WERI-Rb-1 (cell line): Measurements from ENCODE around the gene CNTN5.

Source experiments
- DNase-seq: peaks from one replicate; pipeline ENCODE4 v3.0.0-alpha.2; 2020
- H3K27ac ChIP-seq: fragments of 250-450 bp; sonication (Bioruptor Pico); 2 replicates; pipeline ENCODE4 v1.5.1; 2020; ENCODE audit warnings: mild to moderate bottlenecking, moderate library complexity
- H3K27me3 ChIP-seq: fragments of 250-450 bp; sonication (Bioruptor Pico); 2 replicates; pipeline ENCODE4 v1.5.1; 2021; ENCODE audit warnings: mild to moderate bottlenecking, low read depth, moderate library complexity; ENCODE audit not compliant: insufficient read depth, severe bottlenecking
- H3K36me3 ChIP-seq: fragments of 250-450 bp; sonication (Bioruptor Pico); 2 replicates; pipeline ENCODE4 v1.5.1; 2020; ENCODE audit warnings: mild to moderate bottlenecking, moderate library complexity
- H3K4me3 ChIP-seq: 2 replicates; pipeline ENCODE4 v1.5.1; 2011; ENCODE audit warnings: low read depth, mild to moderate bottlenecking, control low read depth, low read length
- H3K9me3 ChIP-seq: fragments of 250-450 bp; sonication (Bioruptor Pico); 2 replicates; pipeline ENCODE4 v1.5.1; 2021; ENCODE audit warnings: mild to moderate bottlenecking, moderate library complexity; ENCODE audit not compliant: severe bottlenecking
- CTCF ChIP-seq: IDR thresholded peaks from 2 replicates; pipeline ENCODE4 v1.5.1; 2011; ENCODE audit warnings: low read depth, mild to moderate bottlenecking, control low read depth, inconsistent platforms, low read length

Gene CNTN5

GRCh38 chr11:99535819-99536218, 515.1 kb downstream of the CNTN5 start:
- Histone ChIP-seq H3K27ac (no peak overlapping the region), H3K27me3 (no peaks in the 10 kb centered on the region), H3K36me3 (no peaks in the 10 kb centered on the region), H3K4me3 (no peak overlapping the region), H3K9me3 (no peaks in the 10 kb centered on the region)
- no peak for TF ChIP-seq CTCF
- DNase-seq = no peak

- H3K4me3 ChIP-seq = no peak overlapping the region
- H3K27me3 ChIP-seq = no peaks in the 10 kb centered on the region
- DNase-seq = no peak
- no peaks in the 10 kb centered on the region for H3K9me3 ChIP-seq
- no peak for TF ChIP-seq CTCF
- H3K27ac ChIP-seq = no peak overlapping the region
- H3K36me3 ChIP-seq = no peaks in the 10 kb centered on the region
Observed at GRCh38 chr11:99537681-99538080, 516.9 kb downstream of the CNTN5 start.

GRCh38 chr11:99545616-99546015, 524.9 kb downstream of the CNTN5 start:
- Histone ChIP-seq H3K9me3 (no peaks in the 10 kb centered on the region), H3K27me3 (no peaks in the 10 kb centered on the region), H3K36me3 (no peaks in the 10 kb centered on the region), H3K4me3 (no peak overlapping the region), H3K27ac (no peak overlapping the region)
- TF ChIP-seq CTCF = no peak
- DNase-seq = no peak

GRCh38 chr11:99548264-99548663, 527.5 kb downstream of the CNTN5 start:
- DNase-seq = no peak
- no peaks in the 10 kb centered on the region for H3K9me3 ChIP-seq
- no peaks in the 10 kb centered on the region for H3K36me3 ChIP-seq
- H3K4me3 ChIP-seq = no peak overlapping the region
- no peaks in the 10 kb centered on the region for H3K27me3 ChIP-seq
- no peak overlapping the region for H3K27ac ChIP-seq
- TF ChIP-seq CTCF = no peak

- H3K27ac ChIP-seq = no peak overlapping the region
- TF ChIP-seq CTCF = no peak
- no peaks in the 10 kb centered on the region for H3K27me3 ChIP-seq
Observed at GRCh38 chr11:99554232-99554903, 533.6 kb downstream of the CNTN5 start.

GRCh38 chr11:99555486-99555885, 534.7 kb downstream of the CNTN5 start:
- no peaks in the 10 kb centered on the region for H3K27me3 ChIP-seq
- H3K4me3 ChIP-seq = no peak overlapping the region
- DNase-seq = no peak
- no peaks in the 10 kb centered on the region for H3K36me3 ChIP-seq
- H3K9me3 ChIP-seq = no peaks in the 10 kb centered on the region
- H3K27ac ChIP-seq = no peak overlapping the region
- TF ChIP-seq CTCF = no peak

More at GRCh38 chr11:99554232-99554903, 533.6 kb downstream of the CNTN5 start:
- Histone ChIP-seq H3K4me3 (no peak overlapping the region), H3K9me3 (no peaks in the 10 kb centered on the region), H3K36me3 (no peaks in the 10 kb centered on the region)
- DNase-seq = no peak
